PC-9 (cell line): ENCODE measurements around the gene SPTLC1.

Experiments used
- CTCF ChIP-seq: fragments of 200-600 bp; sonication (generic); conservative IDR thresholded peaks from 2 replicates; pipeline ENCODE4 v1.6.1; 2017; ENCODE audit warnings: mixed run types, antibody characterized with exemption, mild to moderate bottlenecking, moderate library complexity
- EZH2 ChIP-seq: fragments of 200-600 bp; sonication (generic); IDR thresholded peaks from 2 replicates; pipeline ENCODE4 v1.8.0; 2017; ENCODE audit warnings: antibody characterized with exemption, low read depth

GRCh38 chr9:92043002-92043401 is 72.2 kb downstream of the SPTLC1 start:
- TF ChIP-seq CTCF (no peak), EZH2 (no peak)
